Airway epithelial cell (primary cell): ENCODE data around the gene TRIM64. TPM values are rescaled to one million over a fixed set of nuclear protein-coding genes. Genes with fewer than 3 reads are reported as not detected.

ENCODE experiments used
- total RNA-seq: library from RNA; depleted of rRNA; stranded (reverse); fragments of >200 nt; gene quantifications from 2 replicates; pipeline ENCODE4 v1.2.3, GENCODE V29; 2015

Gene TRIM64
- total RNA-seq = not detected in 2 replicates

GRCh38 chr11:89965737-89966136, at the start of gene TRIM64:
TRIM64 (plus strand) TSS chr11:89966037; CDS start chr11:89968504, 2,467 bp downstream.

GRCh38 chr11:89922195-89922660, 43.6 kb upstream of the TRIM64 start, which contains the start of gene TRIM49D1:
TRIM49D1 (minus strand) TSS chr11:89922245; CDS start chr11:89917710, 4,535 bp downstream.

GRCh38 chr11:89923764-89924163, 42.1 kb upstream of the TRIM64 start, which contains the start of gene TRIM49D2:
TRIM49D2 (plus strand) TSS chr11:89924064; CDS start chr11:89926762, 2,698 bp downstream.

Other genes with a start within 250 kb of the TRIM64 start
- not detected in 2 replicates for gene TRIM49, start 157.5 kb upstream of the TRIM64 start, total RNA-seq
- not detected in 2 replicates for gene TRIM64B, start 87.5 kb upstream of the TRIM64 start, total RNA-seq
- not detected in 2 replicates for gene TRIM49D1, start 43.8 kb upstream of the TRIM64 start, total RNA-seq
- gene TRIM49D2, start 42.0 kb upstream of the TRIM64 start, total RNA-seq = not detected in 2 replicates
- not detected in 2 replicates for gene TRIM49C, start 65.1 kb downstream of the TRIM64 start, total RNA-seq
- not detected in 2 replicates for gene UBTFL1, start 119.9 kb downstream of the TRIM64 start, total RNA-seq
- gene NAALAD2, start 168.6 kb downstream of the TRIM64 start, total RNA-seq = not detected in 2 replicates